AG09309 (cell line): Measurements from ENCODE around the gene KDM3A.

Source experiments
- DNase-seq: peaks from one replicate; pipeline ENCODE4 v3.0.0-alpha.2; 2010; ENCODE audit warnings: low read depth
- H3K4me3 ChIP-seq: 2 replicates; pipeline ENCODE4 v1.5.1; 2011; ENCODE audit warnings: mild to moderate bottlenecking, low read depth, low read length, moderate library complexity; ENCODE audit not compliant: control insufficient read depth
- TF ChIP-seq, protein P1 (sequence below): IDR thresholded peaks from 2 replicates; pipeline ENCODE4 v1.5.1; 2011; ENCODE audit warnings: mild to moderate bottlenecking, low read depth, low read length, inconsistent platforms; ENCODE audit not compliant: insufficient read depth, control insufficient read depth; ENCODE audit errors: missing control alignments

The KDM3A gene

DNA sequence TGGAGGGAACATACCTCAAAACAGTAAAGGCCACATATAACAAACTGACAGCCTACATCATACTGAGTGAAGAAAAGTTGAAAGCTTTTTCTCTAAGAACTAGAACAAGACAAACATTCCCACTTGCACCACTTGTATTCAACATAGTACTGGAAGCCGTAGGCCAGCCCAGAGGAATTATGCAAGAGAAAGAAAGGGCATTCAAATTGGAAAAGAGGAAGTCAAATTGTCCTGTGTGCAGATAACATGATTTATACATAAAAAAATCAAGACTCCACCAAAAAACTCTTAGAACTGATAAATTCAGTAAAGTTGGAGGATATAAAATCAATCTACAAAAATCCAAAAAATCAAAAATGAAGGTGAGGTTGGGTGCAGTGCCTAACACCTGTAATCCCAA lies 8.0 kb upstream of the KDM3A start:
- TF ChIP-seq, protein P1, sequence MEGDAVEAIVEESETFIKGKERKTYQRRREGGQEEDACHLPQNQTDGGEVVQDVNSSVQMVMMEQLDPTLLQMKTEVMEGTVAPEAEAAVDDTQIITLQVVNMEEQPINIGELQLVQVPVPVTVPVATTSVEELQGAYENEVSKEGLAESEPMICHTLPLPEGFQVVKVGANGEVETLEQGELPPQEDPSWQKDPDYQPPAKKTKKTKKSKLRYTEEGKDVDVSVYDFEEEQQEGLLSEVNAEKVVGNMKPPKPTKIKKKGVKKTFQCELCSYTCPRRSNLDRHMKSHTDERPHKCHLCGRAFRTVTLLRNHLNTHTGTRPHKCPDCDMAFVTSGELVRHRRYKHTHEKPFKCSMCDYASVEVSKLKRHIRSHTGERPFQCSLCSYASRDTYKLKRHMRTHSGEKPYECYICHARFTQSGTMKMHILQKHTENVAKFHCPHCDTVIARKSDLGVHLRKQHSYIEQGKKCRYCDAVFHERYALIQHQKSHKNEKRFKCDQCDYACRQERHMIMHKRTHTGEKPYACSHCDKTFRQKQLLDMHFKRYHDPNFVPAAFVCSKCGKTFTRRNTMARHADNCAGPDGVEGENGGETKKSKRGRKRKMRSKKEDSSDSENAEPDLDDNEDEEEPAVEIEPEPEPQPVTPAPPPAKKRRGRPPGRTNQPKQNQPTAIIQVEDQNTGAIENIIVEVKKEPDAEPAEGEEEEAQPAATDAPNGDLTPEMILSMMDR, result no peak
- DNase-seq, result no peak
- H3K4me3 ChIP-seq, result no peak overlapping the region

DNA sequence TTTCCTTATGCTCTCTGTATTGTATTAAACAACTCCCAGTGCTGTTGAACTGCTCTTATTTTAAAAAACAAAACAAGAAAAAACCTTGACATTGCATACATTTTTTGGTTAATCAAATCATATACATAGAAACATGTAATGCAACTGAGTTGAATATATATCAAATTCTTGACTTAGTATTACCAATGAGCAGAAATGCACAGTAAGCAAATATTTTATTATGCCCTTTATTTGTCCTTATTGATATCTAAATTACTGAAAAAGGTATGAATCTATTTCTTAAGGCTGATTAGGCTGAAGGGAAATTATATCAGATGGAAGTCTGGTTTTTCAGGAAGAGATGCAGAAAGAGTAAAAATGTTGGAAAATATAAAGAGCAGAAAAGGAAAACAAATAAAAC lies 6.9 kb upstream of the KDM3A start:
- TF ChIP-seq, protein P1, result no peak
- no peak overlapping the region for H3K4me3 ChIP-seq
- DNase-seq, result no peak

DNA sequence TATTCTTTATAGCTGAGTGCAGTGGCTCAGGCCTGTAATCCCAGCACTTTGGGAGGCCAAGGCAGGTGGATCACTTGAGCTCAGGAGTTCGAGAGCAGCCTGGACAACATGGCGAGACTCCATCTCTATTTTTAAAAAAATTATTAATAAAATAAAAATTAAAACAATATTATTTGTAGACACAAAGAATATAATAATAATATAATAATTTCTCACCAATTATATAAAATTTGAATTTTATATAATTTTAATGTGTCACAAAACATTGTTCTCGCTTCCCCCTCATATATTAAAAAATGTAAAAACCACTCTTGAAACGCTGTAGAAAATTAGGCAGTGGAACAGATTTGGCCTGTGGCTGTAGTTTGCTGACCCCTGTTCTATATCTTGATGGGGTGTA lies 5.6 kb upstream of the KDM3A start:
- no peak overlapping the region for H3K4me3 ChIP-seq
- DNase-seq, result no peak
- TF ChIP-seq, protein P1, result no peak

DNA sequence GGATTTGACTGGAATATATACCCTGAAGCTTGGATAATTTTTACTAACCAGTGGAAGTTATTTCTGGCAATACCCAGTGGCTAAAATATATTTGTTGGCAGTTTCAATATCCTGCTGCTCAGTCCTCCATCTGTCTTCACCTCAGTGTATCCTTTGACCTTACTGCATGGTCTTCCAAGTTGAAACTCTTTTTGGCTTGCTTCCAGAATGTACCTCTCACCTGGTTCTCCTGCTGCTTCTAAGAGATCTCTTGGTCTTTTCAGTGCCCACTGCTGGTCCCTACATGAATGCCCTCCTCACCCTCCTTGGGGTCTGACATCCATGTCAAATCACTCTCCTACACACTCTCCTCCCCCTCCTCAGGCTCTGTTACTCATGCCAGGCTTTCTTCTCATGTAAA lies 4.8 kb upstream of the KDM3A start:
- no peak for DNase-seq
- H3K4me3 ChIP-seq, result no peak overlapping the region
- TF ChIP-seq, protein P1, result no peak

DNA sequence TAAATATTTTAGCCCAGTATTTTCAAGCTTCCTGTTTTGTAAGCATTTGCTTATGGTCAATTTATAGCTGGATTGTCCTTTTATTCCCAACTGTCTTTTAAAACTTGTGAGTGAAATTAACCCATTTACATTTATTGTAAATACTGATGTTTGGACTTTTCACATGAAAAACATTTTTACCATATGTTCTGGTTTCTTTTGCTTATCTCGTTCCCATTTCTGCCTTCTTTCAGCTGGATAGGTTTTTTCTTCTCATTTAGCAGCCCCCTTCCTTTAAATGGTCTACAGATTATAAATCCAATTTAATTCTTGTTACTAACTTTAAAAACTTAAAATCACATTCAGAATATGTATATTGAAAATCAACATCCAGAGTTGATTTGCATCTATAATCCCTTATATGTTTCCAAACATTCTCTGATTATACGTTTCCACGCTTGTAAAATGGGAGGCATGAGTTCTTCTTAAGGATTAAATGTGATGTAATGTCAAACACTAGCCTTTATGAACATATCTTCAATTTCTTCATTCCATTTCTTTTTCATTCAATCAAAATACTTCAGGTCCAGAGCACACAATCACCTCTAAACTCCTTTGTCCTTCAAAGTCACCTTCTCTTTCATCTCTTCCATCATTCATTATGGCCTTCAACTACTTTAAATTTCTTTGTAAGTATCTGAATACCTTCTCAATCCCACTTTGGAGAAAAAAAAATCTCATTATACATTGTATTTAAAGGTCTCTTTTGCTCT lies 1.1 kb upstream of the KDM3A start:
- no peak overlapping the region for H3K4me3 ChIP-seq
- TF ChIP-seq, protein P1, result no peak
- no peak for DNase-seq

DNA sequence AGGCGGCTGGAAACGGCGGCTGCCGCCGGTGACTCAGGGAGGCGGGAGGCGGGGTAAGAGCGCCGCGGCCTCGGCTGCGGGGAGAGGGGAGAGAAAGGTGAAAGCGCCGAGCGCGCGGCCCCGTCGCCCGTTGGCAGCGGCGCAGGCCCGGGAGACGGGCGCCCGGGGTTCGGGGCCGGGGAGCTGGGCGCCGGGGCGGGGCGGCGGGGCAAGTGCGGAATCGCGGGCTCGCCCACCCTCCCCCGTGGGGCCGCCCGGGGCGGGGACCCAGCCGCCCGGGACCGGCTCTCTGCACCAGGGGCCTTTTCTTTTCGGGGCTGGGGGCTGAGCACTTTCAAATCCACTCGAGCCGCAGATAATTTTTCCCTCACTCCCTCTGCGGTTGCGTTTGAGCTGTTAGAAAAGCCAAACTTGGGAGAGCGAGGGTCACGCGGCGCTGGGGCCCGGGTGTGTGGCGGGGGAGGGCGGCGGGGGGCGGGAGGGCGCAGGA lies 266 bp downstream of the KDM3A start:
- H3K4me3 ChIP-seq, result peak overlapping the region; percentile 63
- no peak for DNase-seq
- TF ChIP-seq, protein P1, result no peak
